HEK293 (cell line): ENCODE results near the gene AFAP1L2.

Experiments
- CTCF ChIA-PET: fragments of 350-600 bp; formaldehyde crosslinking; extraction: SDS; loops from one replicate; lab custom pipeline; 2021; ENCODE audit warnings: antibody characterized with exemption; lab: Yijun Ruan, JAX
- POLR2A ChIA-PET: fragments of 300-600 bp; formaldehyde crosslinking; extraction: SDS; loops from one replicate; lab custom pipeline; 2020; ENCODE audit warnings: antibody characterized with exemption, inconsistent platforms; lab: Yijun Ruan, JAX
- H3K27ac ChIP-seq: fragments of 200-500 bp; sonication (Bioruptor generic); 2 replicates; pipeline ENCODE4 v1.5.1; 2014; ENCODE audit warnings: low read depth, low read length, control low read depth, inconsistent platforms; ENCODE audit errors: extremely low read depth
- H3K36me3 ChIP-seq, 2 experiments: fragments of 200-500 bp in 1 of 2; sonication (Bioruptor generic) in 1 of 2; 1 replicate in 1 of 2; 2 replicates in 1 of 2; pipeline ENCODE4 v1.5.1; 2014 to 2017; ENCODE audit warnings: inconsistent platforms in 2 of 2, low read length in 2 of 2; ENCODE audit not compliant: control insufficient read depth in 2 of 2, insufficient read depth in 1 of 2
- H3K4me1 ChIP-seq: fragments of 200-500 bp; sonication (Bioruptor generic); 2 replicates; pipeline ENCODE4 v1.5.1; 2014; ENCODE audit warnings: mild to moderate bottlenecking, low read length, inconsistent platforms; ENCODE audit not compliant: control insufficient read depth, insufficient read depth
- H3K4me3 ChIP-seq: 2 replicates; pipeline ENCODE4 v1.5.1; 2011; ENCODE audit warnings: low read depth, mild to moderate bottlenecking, control low read depth, low read length, moderate library complexity
- H3K9me3 ChIP-seq: fragments of 200-500 bp; sonication (Bioruptor generic); 2 replicates; pipeline ENCODE4 v1.5.1; 2014; ENCODE audit warnings: low read depth, low read length, inconsistent platforms; ENCODE audit not compliant: control insufficient read depth, insufficient read depth
- FEZF1 ChIP-seq: fragments of 450-650 bp; formaldehyde crosslinking; IDR thresholded peaks from 2 replicates; pipeline ENCODE4 v1.5.1; 2016; ENCODE audit warnings: missing biosample characterization, missing genetic modification characterization
- MZF1 ChIP-seq: fragments of 450-650 bp; formaldehyde crosslinking; IDR thresholded peaks from 2 replicates; pipeline ENCODE4 v1.5.1; 2017; ENCODE audit warnings: missing biosample characterization, missing genetic modification characterization, borderline replicate concordance
- OSR2 ChIP-seq: fragments of 450-650 bp; formaldehyde crosslinking; IDR thresholded peaks from 2 replicates; pipeline ENCODE4 v1.5.1; 2016; ENCODE audit warnings: missing biosample characterization, missing genetic modification characterization
- PRDM1 ChIP-seq: fragments of 450-650 bp; formaldehyde crosslinking; IDR thresholded peaks from 2 replicates; pipeline ENCODE4; 2016; ENCODE audit warnings: missing biosample characterization, missing genetic modification characterization
- SCRT2 ChIP-seq: fragments of 450-650 bp; formaldehyde crosslinking; IDR thresholded peaks from 2 replicates; pipeline ENCODE4 v1.5.1; 2016; ENCODE audit warnings: missing biosample characterization, missing genetic modification characterization
- ZBTB26 ChIP-seq: fragments of 450-650 bp; formaldehyde crosslinking; optimal IDR thresholded peaks from 2 replicates; pipeline ENCODE3; 2016; ENCODE audit warnings: missing biosample characterization, mild to moderate bottlenecking, missing genetic modification characterization
- ZNF114 ChIP-seq: fragments of 450-650 bp; formaldehyde crosslinking; IDR thresholded peaks from 2 replicates; pipeline ENCODE4 v1.5.0; 2017; ENCODE audit warnings: missing biosample characterization, missing genetic modification characterization
- ZNF324 ChIP-seq: fragments of 450-650 bp; formaldehyde crosslinking; IDR thresholded peaks from 2 replicates; pipeline ENCODE4 v1.5.1; 2016; ENCODE audit warnings: missing biosample characterization, missing genetic modification characterization
- ZNF433 ChIP-seq: fragments of 450-650 bp; formaldehyde crosslinking; IDR thresholded peaks from 2 replicates; pipeline ENCODE4 v1.5.1; 2016; ENCODE audit warnings: missing biosample characterization, missing genetic modification characterization, low read depth
- ZNF518A ChIP-seq: fragments of 450-650 bp; formaldehyde crosslinking; conservative IDR thresholded peaks from 2 replicates; pipeline ENCODE4 v1.5.1; 2016; ENCODE audit warnings: low read depth, missing biosample characterization, missing genetic modification characterization
- ZNF544 ChIP-seq: fragments of 450-650 bp; formaldehyde crosslinking; IDR thresholded peaks from 2 replicates; pipeline ENCODE4 v1.5.0; 2017; ENCODE audit warnings: missing biosample characterization, missing genetic modification characterization
- ZNF549 ChIP-seq: fragments of 450-650 bp; IDR thresholded peaks from 2 replicates; pipeline ENCODE4 v1.5.1; 2018; ENCODE audit warnings: missing biosample characterization, missing genetic modification characterization, mild to moderate bottlenecking, inconsistent platforms, moderate library complexity
- ZNF558 ChIP-seq: fragments of 450-650 bp; formaldehyde crosslinking; IDR thresholded peaks from 2 replicates; pipeline ENCODE4 v1.5.1; 2016; ENCODE audit warnings: missing biosample characterization, missing genetic modification characterization
- ZNF624 ChIP-seq: fragments of 450-650 bp; formaldehyde crosslinking; IDR thresholded peaks from 2 replicates; pipeline ENCODE4 v1.5.1; 2017; ENCODE audit warnings: missing biosample characterization, missing genetic modification characterization
- ZNF660 ChIP-seq: fragments of 450-650 bp; IDR thresholded peaks from 2 replicates; pipeline ENCODE4 v1.5.1; 2018; ENCODE audit warnings: missing biosample characterization, mild to moderate bottlenecking, missing genetic modification characterization
- ZNF76 ChIP-seq: fragments of 450-650 bp; formaldehyde crosslinking; IDR thresholded peaks from 2 replicates; pipeline ENCODE4; 2016; ENCODE audit warnings: low read depth, missing biosample characterization, missing genetic modification characterization, borderline replicate concordance
- ZNF791 ChIP-seq: fragments of 450-650 bp; formaldehyde crosslinking; IDR thresholded peaks from 2 replicates; pipeline ENCODE4 v1.5.1; 2016; ENCODE audit warnings: missing biosample characterization, missing genetic modification characterization
- ZNF837 ChIP-seq: fragments of 450-650 bp; formaldehyde crosslinking; IDR thresholded peaks from 2 replicates; pipeline ENCODE4 v1.5.1; 2016; ENCODE audit warnings: missing biosample characterization, missing genetic modification characterization
- ZSCAN16 ChIP-seq: fragments of 450-650 bp; formaldehyde crosslinking; IDR thresholded peaks from 2 replicates; pipeline ENCODE4 v1.5.1; 2016; ENCODE audit warnings: missing biosample characterization, missing genetic modification characterization
- TF ChIP-seq, protein P1 (sequence below): fragments of 450-650 bp; formaldehyde crosslinking; IDR thresholded peaks from 2 replicates; pipeline ENCODE4 v1.5.1; 2017; ENCODE audit warnings: missing biosample characterization, missing genetic modification characterization
- TF ChIP-seq, protein P2 (sequence below): fragments of 450-650 bp; formaldehyde crosslinking; IDR thresholded peaks from 2 replicates; pipeline ENCODE4 v1.5.1; 2016; ENCODE audit warnings: missing biosample characterization, missing genetic modification characterization
- TF ChIP-seq, protein P3 (sequence below): IDR thresholded peaks from 2 replicates; pipeline ENCODE4 v1.6.1; 2011; ENCODE audit warnings: mild to moderate bottlenecking, low read depth, low read length, borderline replicate concordance

AFAP1L2 gene

GRCh38 chr10:114379631-114380041, 24.7 kb downstream of the AFAP1L2 start (continued):
- TF ChIP-seq ZNF624 (tag by site-specific recombination) (no peak), MZF1 (tag by site-specific recombination) (no peak), ZNF549 (no peak)
- TF ChIP-seq, all 188 proteins: peak for 0

DNA sequence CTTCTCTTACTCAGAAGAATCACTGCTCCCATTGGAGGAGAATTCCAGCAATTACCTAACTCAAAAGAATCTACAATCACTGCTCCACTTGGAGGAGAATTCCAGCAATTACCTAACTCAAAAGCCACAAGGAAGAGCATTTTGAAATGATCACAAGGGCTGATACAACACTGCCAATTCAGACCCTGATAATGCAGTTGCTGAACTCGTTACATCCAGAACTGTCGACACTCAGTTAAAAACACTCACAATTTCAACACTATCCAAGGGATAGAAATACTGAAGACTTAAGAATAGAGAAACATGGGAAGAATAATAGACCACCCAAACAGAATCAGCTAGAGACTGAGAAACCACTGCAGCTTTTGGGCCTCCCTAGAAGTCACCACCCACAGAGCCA, 27.8 kb downstream of the AFAP1L2 start:
- Histone ChIP-seq H3K36me3 (no peaks in the 10 kb centered on the region), H3K4me1 (0 out of 2 replicates have a peak, but pooled peaks cover 2% of the 10 kb centered on the region), H3K27ac (no peak overlapping the region), H3K9me3 (no peaks in the 10 kb centered on the region), H3K4me3 (no peak overlapping the region)
- ChIA-PET CTCF (no interaction called here), POLR2A (no interaction called here)
- TF ChIP-seq, protein P1, sequence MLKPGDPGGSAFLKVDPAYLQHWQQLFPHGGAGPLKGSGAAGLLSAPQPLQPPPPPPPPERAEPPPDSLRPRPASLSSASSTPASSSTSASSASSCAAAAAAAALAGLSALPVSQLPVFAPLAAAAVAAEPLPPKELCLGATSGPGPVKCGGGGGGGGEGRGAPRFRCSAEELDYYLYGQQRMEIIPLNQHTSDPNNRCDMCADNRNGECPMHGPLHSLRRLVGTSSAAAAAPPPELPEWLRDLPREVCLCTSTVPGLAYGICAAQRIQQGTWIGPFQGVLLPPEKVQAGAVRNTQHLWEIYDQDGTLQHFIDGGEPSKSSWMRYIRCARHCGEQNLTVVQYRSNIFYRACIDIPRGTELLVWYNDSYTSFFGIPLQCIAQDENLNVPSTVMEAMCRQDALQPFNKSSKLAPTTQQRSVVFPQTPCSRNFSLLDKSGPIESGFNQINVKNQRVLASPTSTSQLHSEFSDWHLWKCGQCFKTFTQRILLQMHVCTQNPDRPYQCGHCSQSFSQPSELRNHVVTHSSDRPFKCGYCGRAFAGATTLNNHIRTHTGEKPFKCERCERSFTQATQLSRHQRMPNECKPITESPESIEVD (tag by site-specific recombination) = no peak
- TF ChIP-seq SCRT2 (tag by site-specific recombination) = no peak
- no peak for TF ChIP-seq FEZF1 (tag by site-specific recombination)
- no peak for TF ChIP-seq ZNF791 (tag by site-specific recombination)
- no peak for TF ChIP-seq ZNF558
- TF ChIP-seq, protein P2, sequence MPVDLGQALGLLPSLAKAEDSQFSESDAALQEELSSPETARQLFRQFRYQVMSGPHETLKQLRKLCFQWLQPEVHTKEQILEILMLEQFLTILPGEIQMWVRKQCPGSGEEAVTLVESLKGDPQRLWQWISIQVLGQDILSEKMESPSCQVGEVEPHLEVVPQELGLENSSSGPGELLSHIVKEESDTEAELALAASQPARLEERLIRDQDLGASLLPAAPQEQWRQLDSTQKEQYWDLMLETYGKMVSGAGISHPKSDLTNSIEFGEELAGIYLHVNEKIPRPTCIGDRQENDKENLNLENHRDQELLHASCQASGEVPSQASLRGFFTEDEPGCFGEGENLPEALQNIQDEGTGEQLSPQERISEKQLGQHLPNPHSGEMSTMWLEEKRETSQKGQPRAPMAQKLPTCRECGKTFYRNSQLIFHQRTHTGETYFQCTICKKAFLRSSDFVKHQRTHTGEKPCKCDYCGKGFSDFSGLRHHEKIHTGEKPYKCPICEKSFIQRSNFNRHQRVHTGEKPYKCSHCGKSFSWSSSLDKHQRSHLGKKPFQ (tag by site-specific recombination) = no peak
- no peak for TF ChIP-seq MZF1 (tag by site-specific recombination)
- no peak for TF ChIP-seq ZNF114 (tag by site-specific recombination)
- TF ChIP-seq ZNF324 (tag by site-specific recombination) = no peak
- no peak for TF ChIP-seq ZNF544
- TF ChIP-seq ZSCAN16 (tag by site-specific recombination) = no peak
- no peak for TF ChIP-seq ZNF433 (tag by site-specific recombination)
- TF ChIP-seq, protein P3, sequence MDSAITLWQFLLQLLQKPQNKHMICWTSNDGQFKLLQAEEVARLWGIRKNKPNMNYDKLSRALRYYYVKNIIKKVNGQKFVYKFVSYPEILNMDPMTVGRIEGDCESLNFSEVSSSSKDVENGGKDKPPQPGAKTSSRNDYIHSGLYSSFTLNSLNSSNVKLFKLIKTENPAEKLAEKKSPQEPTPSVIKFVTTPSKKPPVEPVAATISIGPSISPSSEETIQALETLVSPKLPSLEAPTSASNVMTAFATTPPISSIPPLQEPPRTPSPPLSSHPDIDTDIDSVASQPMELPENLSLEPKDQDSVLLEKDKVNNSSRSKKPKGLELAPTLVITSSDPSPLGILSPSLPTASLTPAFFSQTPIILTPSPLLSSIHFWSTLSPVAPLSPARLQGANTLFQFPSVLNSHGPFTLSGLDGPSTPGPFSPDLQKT = no peak
- TF ChIP-seq ZNF837 (tag by site-specific recombination) = no peak

DNA sequence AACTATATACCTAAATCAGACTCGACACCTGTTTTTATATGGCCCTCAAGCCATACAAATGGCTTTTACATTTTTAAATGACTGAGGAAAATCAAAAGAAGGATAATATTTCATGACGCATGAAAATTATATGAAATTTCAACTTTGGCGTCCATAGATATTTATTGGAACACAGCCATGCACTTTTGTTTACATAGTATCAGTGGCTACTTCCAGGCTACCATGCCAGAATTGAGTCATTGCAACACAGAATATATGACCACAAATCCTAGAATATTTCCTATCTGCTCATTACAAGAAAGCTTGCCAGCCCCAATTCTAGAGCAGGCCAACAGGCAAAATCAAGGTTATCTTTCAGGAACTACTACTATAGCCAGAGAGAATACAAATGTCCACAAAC, 29.3 kb downstream of the AFAP1L2 start:
- no peak for TF ChIP-seq PRDM1
- 0 out of 2 replicates have a peak, but pooled peaks have one; percentile 23 for TF ChIP-seq OSR2 (tag by site-specific recombination)
- no peak for TF ChIP-seq ZNF76
- TF ChIP-seq ZNF518A (tag by site-specific recombination) = no peak
- no peak for TF ChIP-seq ZBTB26 (tag by site-specific recombination)
- TF ChIP-seq ZNF660 (tag by site-specific recombination) = no peak
- TF ChIP-seq, all 188 proteins: peak for 1
- Histone ChIP-seq H3K27ac (no peak overlapping the region), H3K4me3 (no peak overlapping the region), H3K9me3 (no peaks in the 10 kb centered on the region), H3K36me3 (no peaks in the 10 kb centered on the region), H3K4me1 (0 out of 2 replicates have a peak, but pooled peaks cover 2% of the 10 kb centered on the region)
- POLR2A ChIA-PET = no interaction called here
- CTCF ChIA-PET = interaction anchor here (0.6 kb wide), 1 partner anchor 126 kb away, joined by 3 read pairs; no protein-coding TSS in a partner anchor
